CD4-positive, alpha-beta memory T cell (primary cell): ENCODE results near the gene ME3. TPM values are rescaled to one million over a fixed set of nuclear protein-coding genes. Genes with fewer than 3 reads are reported as not detected.
A peak's percentile ranks its signal among the peaks of the same experiment; 100 is the strongest.

Source experiments
- CTCF ChIA-PET: fragments of 350-600 bp; sonication (Branson Sonifier 250); formaldehyde crosslinking; loops from one replicate; lab custom pipeline; 2021; ENCODE audit warnings: inconsistent platforms; ENCODE audit not compliant: partially characterized antibody; lab: Charles Lee
- POLR2A ChIA-PET: fragments of 350-600 bp; sonication (Branson Sonifier 250); formaldehyde crosslinking; loops from one replicate; lab custom pipeline; 2021; ENCODE audit not compliant: partially characterized antibody; lab: Charles Lee
- DNase-seq, 5 donors: peaks; one replicate each; pipeline versions ENCODE4 v3.0.0 to v3.0.0-alpha.2; 2020 to 2022; ENCODE audit warnings: mixed read lengths in 1 of 5
- H3K27ac ChIP-seq: one replicate; pipeline ENCODE4 v1.7.0; 2013; ENCODE audit warnings: low read depth, low read length
- H3K27me3 ChIP-seq: 2 replicates; pipeline ENCODE4 v1.7.0; 2013; ENCODE audit warnings: mild to moderate bottlenecking, low read length, moderate library complexity; ENCODE audit not compliant: insufficient read depth
- H3K36me3 ChIP-seq: 2 replicates; pipeline ENCODE4 v1.7.0; 2013; ENCODE audit warnings: mild to moderate bottlenecking, low read length, moderate library complexity; ENCODE audit not compliant: insufficient read depth
- H3K4me1 ChIP-seq: 2 replicates; pipeline ENCODE4 v1.7.0; 2013; ENCODE audit warnings: mild to moderate bottlenecking, low read length, moderate library complexity; ENCODE audit not compliant: insufficient read depth
- H3K4me3 ChIP-seq, 2 donors: one replicate each; pipeline ENCODE4 v1.7.0; 2013; ENCODE audit warnings: low read length in 2 of 2, mild to moderate bottlenecking in 1 of 2
- H3K9me3 ChIP-seq, 2 donors: one replicate each; pipeline ENCODE4 v1.7.0; 2013; ENCODE audit warnings: low read length in 2 of 2, control low read depth in 1 of 2; ENCODE audit not compliant: control insufficient read depth in 1 of 2
- H3K27ac Mint-ChIP-seq, 7 donors: one replicate each; pipeline ENCODE4 v1.8.0; 2020 to 2021; ENCODE audit warnings: mixed read lengths in 7 of 7, mild to moderate bottlenecking in 6 of 7, inconsistent platforms in 3 of 7, moderate library complexity in 3 of 7
- H3K27me3 Mint-ChIP-seq, 2 donors: one replicate each; pipeline ENCODE4 v1.8.0; 2020 to 2021; ENCODE audit warnings: mixed read lengths in 2 of 2
- H3K36me3 Mint-ChIP-seq, 2 donors: one replicate each; pipeline ENCODE4 v1.8.0; 2020 to 2021; ENCODE audit warnings: mixed read lengths in 2 of 2, inconsistent platforms in 1 of 2, mild to moderate bottlenecking in 1 of 2
- H3K4me1 Mint-ChIP-seq, 4 donors: one replicate each; pipeline ENCODE4 v1.8.0; 2020 to 2021; ENCODE audit warnings: mixed read lengths in 4 of 4, mild to moderate bottlenecking in 1 of 4
- H3K4me3 Mint-ChIP-seq, 8 donors: one replicate each; pipeline ENCODE4 v1.8.0; 2020 to 2021; ENCODE audit warnings: mixed read lengths in 8 of 8, mild to moderate bottlenecking in 7 of 8, moderate library complexity in 6 of 8, inconsistent platforms in 3 of 8
- H3K9me3 Mint-ChIP-seq, 8 donors: one replicate each; pipeline ENCODE4 v1.8.0; 2020 to 2021; ENCODE audit warnings: mixed read lengths in 8 of 8, mild to moderate bottlenecking in 5 of 8, inconsistent platforms in 3 of 8, moderate library complexity in 1 of 8
- intact Hi-C: fragments of 100-400 bp; cut with micrococcal nuclease; formaldehyde crosslinking; loops from one replicate; pipeline ENCODE4 v1.15.1; 2023
- polyA plus RNA-seq, 2 donors: library from polyadenylated mRNA; unstranded; fragments of 300-500 nt; fragmentation: Illumina TruSeq; gene quantifications; one replicate each; pipeline ENCODE4 v1.2.3, GENCODE V29; 2021
- total RNA-seq, 2 experiments: library from RNA; stranded (reverse); gene quantifications; one replicate each; pipeline ENCODE4 v1.2.3, GENCODE V29; 2021

Gene ME3
- total and polyA plus RNA-seq, 4 experiments from 2014 or later = 0.15 to 1.9 (median 1.3) TPM; not detected in 1

DNA sequence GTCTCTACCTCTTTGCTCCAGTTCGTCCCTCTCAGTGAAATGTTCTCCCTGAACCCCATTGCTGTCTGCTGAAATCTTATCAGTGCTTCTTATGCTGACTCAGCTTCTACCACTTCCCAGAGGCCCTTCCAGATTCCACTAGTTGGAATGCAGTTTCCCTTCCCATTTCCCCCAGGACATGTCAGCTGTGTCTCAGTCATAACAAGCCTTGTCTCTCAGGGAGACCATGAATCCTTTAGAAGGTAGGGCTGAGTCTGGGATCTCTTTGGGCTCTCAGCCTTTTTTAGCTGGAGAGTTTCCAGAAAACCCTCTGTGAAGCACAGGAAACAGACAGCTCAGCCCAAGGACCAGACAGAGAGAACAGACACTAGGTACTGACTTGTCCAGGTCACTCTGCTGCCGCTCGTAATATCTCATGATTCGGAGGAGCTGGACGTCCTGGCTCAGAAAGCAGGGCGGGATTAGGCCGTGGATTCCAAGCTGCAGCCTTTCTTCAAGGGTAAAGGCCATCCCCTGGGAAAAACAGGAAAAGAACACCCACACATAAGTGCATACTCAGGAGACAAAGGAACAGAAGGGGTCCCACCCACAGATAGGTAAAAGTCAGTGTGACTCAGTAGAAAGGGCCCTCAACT, 113.0 kb downstream of the ME3 start:
- CTCF ChIA-PET = no interaction called here
- Mint-ChIP-seq H3K36me3 (no peaks in the 10 kb centered on the region), H3K4me1 (no peaks in the 10 kb centered on the region), H3K4me3 (peak overlapping the region in 1 of 8 donors; percentile 11), H3K9me3 (peaks cover 0 to 14% (median 2%) of the 10 kb centered on the region in 8 donors), H3K27ac (no peak overlapping the region), H3K27me3 (no peaks in the 10 kb centered on the region)
- POLR2A ChIA-PET = no interaction called here
- Histone ChIP-seq H3K4me1 (no peaks in the 10 kb centered on the region), H3K9me3 (no peaks in the 10 kb centered on the region), H3K4me3 (no peak overlapping the region), H3K36me3 (no peaks in the 10 kb centered on the region), H3K27me3 (no peaks in the 10 kb centered on the region), H3K27ac (no peak overlapping the region)
- DNase-seq = no peak
- intact Hi-C loops = no loop called here

DNA sequence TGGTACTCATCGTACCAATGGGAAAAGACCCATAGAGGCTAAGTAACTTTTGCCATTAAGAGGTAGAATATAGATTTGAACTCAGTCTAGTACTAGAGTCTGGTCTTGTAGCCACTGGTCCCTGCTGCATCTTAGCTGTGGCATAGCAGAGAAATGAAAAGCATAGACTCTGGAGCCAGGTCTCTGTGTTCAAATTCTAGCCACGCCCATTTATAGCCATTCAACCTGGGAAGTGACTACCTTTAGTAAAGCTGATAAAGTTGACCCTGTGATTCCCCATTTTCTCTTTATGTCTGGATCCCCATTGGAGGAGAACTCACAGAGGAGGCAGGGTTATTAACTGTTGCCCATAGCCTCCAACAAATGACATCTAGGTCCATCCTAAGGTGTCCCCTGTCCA, 113.6 kb downstream of the ME3 start:
- Histone ChIP-seq H3K4me3 (no peak overlapping the region), H3K36me3 (no peaks in the 10 kb centered on the region), H3K4me1 (no peaks in the 10 kb centered on the region), H3K9me3 (no peaks in the 10 kb centered on the region), H3K27ac (no peak overlapping the region), H3K27me3 (no peaks in the 10 kb centered on the region)
- H3K36me3 Mint-ChIP-seq = no peaks in the 10 kb centered on the region
- H3K4me3 Mint-ChIP-seq = no peak overlapping the region
- no peak for DNase-seq
- no peaks in the 10 kb centered on the region for H3K27me3 Mint-ChIP-seq
- H3K4me1 Mint-ChIP-seq = no peaks in the 10 kb centered on the region
- ChIA-PET POLR2A (no interaction called here), CTCF (no interaction called here)
- peaks cover 0 to 14% (median 2%) of the 10 kb centered on the region in 8 donors for H3K9me3 Mint-ChIP-seq
- intact Hi-C loops = no loop called here
- no peak overlapping the region for H3K27ac Mint-ChIP-seq

DNA sequence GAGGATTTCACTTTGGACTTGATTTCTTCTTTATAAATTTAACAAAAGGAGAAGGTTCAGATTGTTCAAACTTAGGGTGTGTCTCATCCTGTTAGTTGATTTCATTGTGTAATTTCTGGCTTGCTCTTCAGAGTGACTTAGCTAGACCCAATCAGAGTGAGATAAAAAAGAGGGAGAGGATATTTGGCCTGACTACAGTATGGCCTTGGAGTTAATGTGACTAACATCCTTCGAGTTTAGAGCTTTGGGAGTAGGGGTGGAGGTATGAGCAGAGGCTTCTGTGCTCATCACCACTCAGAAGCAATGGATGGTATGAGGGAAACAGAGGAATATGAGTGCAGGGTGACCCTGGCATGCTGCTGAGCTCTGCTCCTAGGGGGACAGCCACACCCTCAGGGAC, 114.2 kb downstream of the ME3 start:
- H3K36me3 Mint-ChIP-seq = no peaks in the 10 kb centered on the region
- POLR2A ChIA-PET = no interaction called here
- H3K4me3 Mint-ChIP-seq = no peak overlapping the region
- Histone ChIP-seq H3K4me3 (no peak overlapping the region), H3K36me3 (no peaks in the 10 kb centered on the region), H3K27ac (no peak overlapping the region), H3K9me3 (no peaks in the 10 kb centered on the region), H3K27me3 (no peaks in the 10 kb centered on the region), H3K4me1 (no peaks in the 10 kb centered on the region)
- intact Hi-C loops = no loop called here
- no peak overlapping the region for H3K27ac Mint-ChIP-seq
- H3K9me3 Mint-ChIP-seq = peaks cover 0 to 14% (median under 1%) of the 10 kb centered on the region in 8 donors
- no peak for DNase-seq
- no peaks in the 10 kb centered on the region for H3K4me1 Mint-ChIP-seq
- CTCF ChIA-PET = no interaction called here
- no peaks in the 10 kb centered on the region for H3K27me3 Mint-ChIP-seq

DNA sequence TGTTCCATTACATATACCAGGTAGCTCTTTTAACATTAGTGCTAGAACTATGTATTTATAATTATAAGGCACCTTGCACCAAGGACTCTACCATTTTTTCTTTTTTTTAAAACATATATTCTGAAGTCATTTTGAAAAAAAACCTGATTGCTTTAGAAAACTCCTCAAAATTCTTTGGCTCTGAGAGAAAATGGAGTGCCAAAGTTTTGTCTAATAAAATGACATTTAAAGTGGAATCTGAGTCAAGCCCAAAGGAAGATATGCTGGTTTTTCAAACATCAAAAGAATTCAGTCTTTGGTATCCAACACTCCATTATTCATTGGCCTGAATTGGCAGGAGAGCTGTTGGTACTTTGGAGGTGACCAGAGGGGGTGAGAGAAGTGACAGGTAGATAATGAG, 116.5 kb downstream of the ME3 start:
- H3K4me3 Mint-ChIP-seq = no peak overlapping the region
- no peak for DNase-seq
- Histone ChIP-seq H3K27me3 (no peaks in the 10 kb centered on the region), H3K27ac (no peak overlapping the region), H3K4me3 (no peak overlapping the region), H3K9me3 (no peaks in the 10 kb centered on the region), H3K4me1 (no peaks in the 10 kb centered on the region), H3K36me3 (no peaks in the 10 kb centered on the region)
- peaks cover under 1 to 3% of the 10 kb centered on the region in 2 donors for H3K27me3 Mint-ChIP-seq
- intact Hi-C loops = no loop called here
- H3K9me3 Mint-ChIP-seq = peaks cover 0 to 2% (median 0%) of the 10 kb centered on the region in 8 donors
- H3K27ac Mint-ChIP-seq = no peak overlapping the region
- no peaks in the 10 kb centered on the region for H3K36me3 Mint-ChIP-seq
- POLR2A ChIA-PET = no interaction called here
- CTCF ChIA-PET = no interaction called here
- no peaks in the 10 kb centered on the region for H3K4me1 Mint-ChIP-seq

DNA sequence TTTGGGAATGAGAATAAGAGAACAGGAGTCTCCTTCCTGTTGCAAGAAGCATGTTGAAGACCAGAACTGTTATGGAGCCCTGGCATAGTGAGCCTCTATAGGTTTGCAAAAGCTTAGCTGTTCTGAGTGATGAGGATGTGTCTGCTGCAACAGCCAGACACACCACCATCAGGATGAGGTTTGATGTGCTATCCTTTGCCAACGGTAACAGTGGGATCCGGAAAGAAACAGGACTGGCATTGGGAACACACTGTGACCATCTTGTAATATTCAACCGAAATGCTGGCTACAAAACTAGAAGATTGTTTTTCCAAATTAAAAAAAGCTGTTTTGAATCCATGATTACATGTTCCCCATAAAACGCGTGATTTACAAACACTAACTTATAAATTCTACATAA, 117.0 kb downstream of the ME3 start:
- Mint-ChIP-seq H3K4me3 (no peak overlapping the region), H3K27me3 (peaks cover 3 to 5% of the 10 kb centered on the region in 2 donors), H3K4me1 (no peaks in the 10 kb centered on the region), H3K27ac (no peak overlapping the region), H3K36me3 (no peaks in the 10 kb centered on the region), H3K9me3 (peaks cover 0 to 2% (median 0%) of the 10 kb centered on the region in 8 donors)
- POLR2A ChIA-PET = no interaction called here
- Histone ChIP-seq H3K4me3 (no peak overlapping the region), H3K36me3 (no peaks in the 10 kb centered on the region), H3K4me1 (no peaks in the 10 kb centered on the region), H3K27ac (no peak overlapping the region), H3K9me3 (no peaks in the 10 kb centered on the region), H3K27me3 (no peaks in the 10 kb centered on the region)
- intact Hi-C loops = no loop called here
- CTCF ChIA-PET = no interaction called here
- DNase-seq = no peak

DNA sequence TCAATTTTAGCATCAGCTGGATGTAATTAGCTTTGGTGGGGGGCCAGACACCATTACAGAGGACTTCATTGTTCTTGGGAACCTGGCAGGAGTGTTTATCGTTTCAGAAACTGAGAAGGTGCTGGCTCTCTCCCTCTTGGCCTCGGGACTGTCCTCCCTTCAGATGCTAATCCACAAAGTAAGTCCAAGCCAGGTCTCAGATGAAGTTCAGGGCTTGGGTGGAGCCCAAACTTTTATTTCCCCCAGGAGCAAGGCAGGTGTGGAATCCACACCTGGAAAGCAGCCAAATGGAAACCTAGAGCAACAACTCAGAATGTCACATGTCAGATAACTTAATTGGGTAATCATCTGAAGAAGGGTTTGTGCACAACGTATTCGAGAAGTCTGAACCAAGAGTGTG, 119.2 kb downstream of the ME3 start:
- no peak overlapping the region for H3K4me3 Mint-ChIP-seq
- Histone ChIP-seq H3K36me3 (no peaks in the 10 kb centered on the region), H3K27me3 (no peaks in the 10 kb centered on the region), H3K9me3 (no peaks in the 10 kb centered on the region), H3K4me1 (no peaks in the 10 kb centered on the region), H3K27ac (no peak overlapping the region), H3K4me3 (no peak overlapping the region)
- ChIA-PET POLR2A (no interaction called here), CTCF (no interaction called here)
- H3K4me1 Mint-ChIP-seq = no peaks in the 10 kb centered on the region
- no peaks in the 10 kb centered on the region for H3K9me3 Mint-ChIP-seq
- H3K27ac Mint-ChIP-seq = no peak overlapping the region
- peaks cover 3 to 5% of the 10 kb centered on the region in 2 donors for H3K27me3 Mint-ChIP-seq
- no peak for DNase-seq
- no peaks in the 10 kb centered on the region for H3K36me3 Mint-ChIP-seq
- intact Hi-C loops = no loop called here

DNA sequence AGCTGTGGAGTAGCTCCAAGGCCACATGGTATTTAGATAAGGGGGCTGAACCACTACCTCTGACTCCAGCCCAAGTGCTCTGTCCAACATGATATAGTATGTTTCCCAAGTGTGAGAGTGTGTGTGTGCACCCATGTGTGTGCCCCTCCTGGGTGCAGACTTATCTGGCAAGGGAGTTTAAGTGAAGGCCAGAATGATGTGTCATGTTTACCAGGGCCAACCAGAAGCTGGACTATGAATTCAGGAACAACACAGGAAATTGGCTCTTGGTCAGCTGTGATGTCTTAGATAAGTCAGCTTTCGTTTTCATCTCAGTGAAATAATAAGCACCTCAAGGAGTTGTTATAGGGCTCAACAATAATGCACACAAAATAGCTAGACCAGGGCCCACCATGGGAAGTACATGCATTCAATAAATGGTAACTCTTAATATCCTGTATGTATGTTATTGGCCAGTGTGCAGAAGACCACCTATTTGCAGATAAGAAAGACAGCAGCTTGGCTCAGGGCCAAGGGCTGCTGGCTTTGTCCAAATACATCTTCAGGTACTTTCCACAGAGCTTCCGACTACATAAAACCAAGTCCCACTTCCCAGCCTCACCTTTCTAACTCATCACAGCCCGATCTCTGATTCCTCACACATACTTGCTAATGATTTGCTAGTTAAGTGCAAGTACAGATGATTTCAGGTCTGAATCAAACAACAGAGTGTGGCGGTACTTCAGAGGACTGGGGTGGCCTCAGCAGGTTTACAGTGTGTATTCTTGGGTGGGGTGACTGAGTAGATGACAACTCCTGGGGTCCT, 120.9 kb downstream of the ME3 start:
- Mint-ChIP-seq H3K27me3 (peaks cover 3 to 5% of the 10 kb centered on the region in 2 donors), H3K9me3 (no peaks in the 10 kb centered on the region), H3K4me3 (no peak overlapping the region), H3K27ac (no peak overlapping the region), H3K4me1 (no peaks in the 10 kb centered on the region), H3K36me3 (no peaks in the 10 kb centered on the region)
- Histone ChIP-seq H3K36me3 (no peaks in the 10 kb centered on the region), H3K9me3 (no peaks in the 10 kb centered on the region), H3K27ac (no peak overlapping the region), H3K4me3 (no peak overlapping the region), H3K27me3 (no peaks in the 10 kb centered on the region), H3K4me1 (no peaks in the 10 kb centered on the region)
- ChIA-PET POLR2A (no interaction called here), CTCF (no interaction called here)
- no peak for DNase-seq
- intact Hi-C loops = no loop called here
